Activated naive CD4-positive, alpha-beta T cell treated with anti-CD3 and anti-CD28 coated beads, Interleukin-2, amount 50 U/mL, for 24 hours (primary cell): ENCODE results near the gene PHKG2.
A peak's percentile ranks its signal among the peaks of the same experiment; 100 is the strongest.

ENCODE experiments used
- H3K27ac Mint-ChIP-seq: one replicate; pipeline ENCODE4 v1.8.0; 2021; ENCODE audit warnings: mild to moderate bottlenecking, mixed read lengths
- H3K27me3 Mint-ChIP-seq: one replicate; pipeline ENCODE4 v1.8.0; 2021; ENCODE audit warnings: mixed read lengths
- H3K36me3 Mint-ChIP-seq: one replicate; pipeline ENCODE4 v1.8.0; 2021; ENCODE audit warnings: mixed read lengths
- H3K4me1 Mint-ChIP-seq: one replicate; pipeline ENCODE4 v1.8.0; 2021; ENCODE audit warnings: mixed read lengths
- H3K4me3 Mint-ChIP-seq: one replicate; pipeline ENCODE4 v1.8.0; 2021; ENCODE audit warnings: mild to moderate bottlenecking, mixed read lengths
- H3K9me3 Mint-ChIP-seq: one replicate; pipeline ENCODE4 v1.8.0; 2021; ENCODE audit warnings: mixed read lengths

The PHKG2 gene

GRCh38 chr16:30786936-30787612 is 38.8 kb downstream of the PHKG2 start, which contains the start of gene ZNF629:
Gene ZNF629 (minus strand): TSS chr16:30787205. CDS start chr16:30784482, 2,723 bp downstream.
- Mint-ChIP-seq H3K27me3 (no peaks in the 10 kb centered on the region), H3K36me3 (no peaks in the 10 kb centered on the region), H3K9me3 (no peaks in the 10 kb centered on the region), H3K4me1 (peaks cover 27% of the 10 kb centered on the region), H3K4me3 (peak within 1 kb of the TSS; percentile 89), H3K27ac (peak within 1 kb of the TSS; percentile 76)

- H3K9me3 Mint-ChIP-seq, result no peaks in the 10 kb centered on the region
- no peak overlapping the region for H3K27ac Mint-ChIP-seq
- H3K4me1 Mint-ChIP-seq, result peaks cover 27% of the 10 kb centered on the region
- H3K36me3 Mint-ChIP-seq, result no peaks in the 10 kb centered on the region
- H3K27me3 Mint-ChIP-seq, result no peaks in the 10 kb centered on the region
- peak overlapping the region; percentile 89 for H3K4me3 Mint-ChIP-seq
These were observed 39.6 kb downstream of the PHKG2 start for GRCh38 chr16:30787613-30788378.

GRCh38 chr16:30793508-30794069 is 45.4 kb downstream of the PHKG2 start:
- H3K4me1 Mint-ChIP-seq, result no peaks in the 10 kb centered on the region
- H3K9me3 Mint-ChIP-seq, result no peaks in the 10 kb centered on the region
- no peak overlapping the region for H3K4me3 Mint-ChIP-seq
- H3K27me3 Mint-ChIP-seq, result no peaks in the 10 kb centered on the region
- H3K36me3 Mint-ChIP-seq, result no peaks in the 10 kb centered on the region
- H3K27ac Mint-ChIP-seq, result no peak overlapping the region

GRCh38 chr16:30794634-30795033 is 46.4 kb downstream of the PHKG2 start:
- Mint-ChIP-seq H3K4me1 (no peaks in the 10 kb centered on the region), H3K9me3 (no peaks in the 10 kb centered on the region), H3K36me3 (no peaks in the 10 kb centered on the region), H3K27me3 (no peaks in the 10 kb centered on the region), H3K4me3 (no peak overlapping the region), H3K27ac (no peak overlapping the region)

GRCh38 chr16:30797670-30798309 is 49.6 kb downstream of the PHKG2 start:
- Mint-ChIP-seq H3K27me3 (no peaks in the 10 kb centered on the region), H3K27ac (no peak overlapping the region), H3K36me3 (no peaks in the 10 kb centered on the region), H3K4me3 (no peak overlapping the region), H3K4me1 (no peaks in the 10 kb centered on the region), H3K9me3 (no peaks in the 10 kb centered on the region)
